ENCODE measurements around the gene MYL10. TPM values are rescaled to one million over a fixed set of nuclear protein-coding genes. Genes with fewer than 3 reads are reported as not detected.

MYL10 gene
- 0.44 TPM in 1 of 2 replicates, not detected in the other for total RNA-seq (2021; fragmentation: NEBNext Ultra II Directional; extraction: Animal tissue kit (Norgen Biotek cat#: 25700))
- polyA plus RNA-seq (2011; rRNA removed): 0.18 and 0.20 TPM in 2 replicates
- polyA plus RNA-seq (2011; cell fraction: cytosol; rRNA removed): 0.28 TPM
- not detected for polyA plus RNA-seq (2011; cell fraction: nucleus; rRNA removed)
- polyA plus RNA-seq (2012, experiment 1 of 2): 0.67 TPM in 1 of 4 replicates, not detected in the others
- not detected for polyA plus RNA-seq (2012, experiment 2 of 2)
- polyA plus RNA-seq (2013, experiment 1 of 2): 0.10 TPM
- 0.22 TPM for polyA plus RNA-seq (2013, experiment 2 of 2)
- not detected in 2 replicates for polyA minus RNA-seq (2011; rRNA and poly(A)+ RNA removed)
- not detected for polyA minus RNA-seq (2011; cell fraction: cytosol; rRNA and poly(A)+ RNA removed)
- not detected for polyA minus RNA-seq (2011; cell fraction: nucleus; rRNA and poly(A)+ RNA removed)
- long read RNA-seq, experiment 1: 0 reads
- long read RNA-seq, experiment 2, partial matches to known transcripts: 0 of 1 reads
- long read RNA-seq, experiment 2, other reads (novel, unspliced or antisense): 1 of 1 reads

- ChIA-PET POLR2A (ENCODE audit: partially characterized antibody) (interaction anchor here (1.0 kb wide), 1 partner anchor 40 kb away, joined by 3 read pairs; no protein-coding TSS in a partner anchor), CTCF (ENCODE audit: partially characterized antibody) (interaction anchor here (0.9 to 1.2 kb wide), 4 partner anchors 9 to 31 kb away, joined by 3 to 4 read pairs (median 3); no protein-coding TSS in a partner anchor)
- Histone ChIP-seq H3K4ac (replicated peaks; ENCODE audit: insufficient read length, low read depth, low read length) (no peak within 1 kb of the TSS), H4K5ac (ENCODE audit: insufficient read length, low read depth, low read length) (no peak within 1 kb of the TSS), H3K27me3 (replicated peaks in 1 of 4; ENCODE audit: control insufficient read depth in 3 of 4, extremely low read depth in 1 of 4, insufficient read depth in 3 of 4, low read length in 3 of 4) (no peaks in the 10 kb centered on the region), H3K79me1 (ENCODE audit: low read depth, low read length) (no peaks in the 10 kb centered on the region), H4K91ac (replicated peaks; ENCODE audit: insufficient read length, low read length) (peak within 1 kb of the TSS; percentile 42), H3K23ac (ENCODE audit: insufficient read length) (no peak within 1 kb of the TSS), H2BK20ac (ENCODE audit: low read length) (0 out of 2 replicates have a peak within 1 kb of the TSS, but pooled peaks have one; percentile 18), H3K18ac (ENCODE audit: extremely low read depth, low read length) (peak within 1 kb of the TSS; percentile 13; the same call in 1 of the 2 replicates), H2BK5ac (ENCODE audit: low read depth, low read length) (no peak within 1 kb of the TSS), H3K27ac (ENCODE audit: low read depth, low read length) (no peak within 1 kb of the TSS), H3K36me3 (ENCODE audit: control insufficient read depth in 2 of 4, insufficient read depth in 4 of 4, low read length in 3 of 4) (no peaks in the 10 kb centered on the region), H3K23me2 (ENCODE audit: low read depth, low read length) (no peaks in the 10 kb centered on the region), H3K79me2 (ENCODE audit: control insufficient read depth in 1 of 2, insufficient read depth in 2 of 2, low read length in 2 of 2) (no peaks in the 10 kb centered on the region), H3K56ac (replicated peaks; ENCODE audit: insufficient read length, low read depth, low read length) (no peak within 1 kb of the TSS), H3K4me2 (ENCODE audit: insufficient read depth in 1 of 2, low read depth in 2 of 2, low read length in 2 of 2) (no peak within 1 kb of the TSS), H3K4me3 (ENCODE audit: extremely low read depth in 1 of 4, insufficient read depth in 2 of 4, low read depth in 3 of 4, low read length in 4 of 4) (no peak within 1 kb of the TSS), H4K8ac (ENCODE audit: extremely low read depth, insufficient read depth, low read length) (0 out of 2 replicates have a peak within 1 kb of the TSS, but pooled peaks have one; percentile 11), H2AFZ (ENCODE audit: low read length) (no peak within 1 kb of the TSS), H2BK12ac (ENCODE audit: low read depth, low read length) (no peak within 1 kb of the TSS), H3K9me3 (ENCODE audit: insufficient read depth in 2 of 2, low read depth in 1 of 2, low read length in 1 of 2) (0 out of 4 replicates have a peak, but pooled peaks cover 0 to 5% of the 10 kb centered on the region in 2 experiments), H3K14ac (ENCODE audit: insufficient read length) (no peak within 1 kb of the TSS), H2BK15ac (ENCODE audit: low read length) (no peak within 1 kb of the TSS), H2BK120ac (replicated peaks; ENCODE audit: low read depth, low read length) (no peak within 1 kb of the TSS), H4K20me1 (replicated peaks in 1 of 2; ENCODE audit: control insufficient read depth in 1 of 2, insufficient read depth in 2 of 2, low read length in 2 of 2) (no peaks in the 10 kb centered on the region), H2AK5ac (ENCODE audit: low read depth, low read length) (no peak within 1 kb of the TSS), H3K4me1 (replicated peaks in 1 of 4; ENCODE audit: control insufficient read depth in 3 of 4, insufficient read depth in 4 of 4, low read length in 3 of 4) (peaks cover 0 to 23% (median 16%) of the 10 kb centered on the region in 4 experiments; a peak in 6 of 7 replicates), H3K9ac (replicated peaks in 1 of 4; ENCODE audit: extremely low read depth in 1 of 4, low read depth in 3 of 4, low read length in 3 of 4) (no peak within 1 kb of the TSS)
- WGBS, 2 experiments (ENCODE audit: extremely low coverage in 1 of 2, insufficient coverage in 1 of 2, insufficient read length in 1 of 2, insufficient replicate concordance in 2 of 2, low coverage in 1 of 2, low lambda C conversion rate in 2 of 2, missing lambda C conversion rate in 1 of 2): 89% methylated on average over 8 of the region's 8 CpGs; no CpG with 5 or more reads in 1 of the 2 experiments
- no peak for FAIRE-seq
- no peak for DNase-seq (ENCODE audit: low read depth in 1 of 2, low spot score in 2 of 2)
- TF ChIP-seq FOSL1 (IDR thresholded peaks at IDR 0.05; ENCODE audit: insufficient read depth, low read depth, low read length) (no peak), GTF2F1 (IDR thresholded peaks at IDR 0.05; ENCODE audit: borderline replicate concordance, low read depth, low read length) (no peak), SIX5 (IDR thresholded peaks at IDR 0.05; ENCODE audit: low read depth, low read length) (no peak), EZH2 (IDR thresholded peaks at IDR 0.05; ENCODE audit: low read depth, low read length, severe bottlenecking) (no peak), USF2 (IDR thresholded peaks at IDR 0.05; ENCODE audit: low read length) (no peak), BACH1 (IDR thresholded peaks at IDR 0.05; ENCODE audit: low read length) (no peak), KDM4A (IDR thresholded peaks at IDR 0.05; ENCODE audit: low read depth, low read length, severe bottlenecking) (no peak), RXRA (IDR thresholded peaks at IDR 0.05; ENCODE audit: insufficient read depth, low read depth, low read length) (no peak), POU5F1 (IDR thresholded peaks at IDR 0.05; ENCODE audit: low read depth, low read length) (no peak), KDM5A (IDR thresholded peaks at IDR 0.05; ENCODE audit: low read length) (no peak)
These were observed at the start of gene MYL10 for GRCh38 chr7:101629171-101629570. Gene MYL10 (minus strand): TSS chr7:101629296. CDS start chr7:101629118, 178 bp downstream.
